ENCODE measurements around the gene SOX11. TPM values are rescaled to one million over a fixed set of nuclear protein-coding genes. Genes with fewer than 3 reads are reported as not detected.
"Not testable (repeated sequence)": the region's sequence is repeated elsewhere in the genome, so short reads cannot be mapped to it uniquely, and the experiment has no call there.

The SOX11 gene
- 100 to 1,000 TPM in 4 of 8 experiments, 10 to 100 TPM in 1, 1 to 10 TPM in 2, under 1 TPM in 1; 0.10 to 221 (median 81.3) TPM for total RNA-seq

GRCh38 chr2:5691985-5692529, at the start of gene SOX11:
SOX11 (plus strand) TSS chr2:5692384; CDS start chr2:5692722, 338 bp downstream.
- in situ Hi-C loops (cut with MboI; ENCODE audit: low pct_unique_long_range_greater_than_20kb in 2 of 9, low sequenced_read_pairs in 9 of 9, unreplicated experiment in 9 of 9): loop anchor here in 1 of 9 experiments (10.0 to 25.0 kb wide), 2 partner anchors 293 to 1730 kb away; no protein-coding TSS in a partner anchor
- Histone ChIP-seq H3K27ac (peak within 1 kb of the TSS; percentile 96 to 97), H3K4me3 (peak within 1 kb of the TSS; percentile 42 to 77 (median 69)), H3K4me1 (replicated peaks in 1 of 2) (peaks cover 5 to 20% of the 10 kb centered on the region in 2 donors)
- no CpG with 5 or more reads among the region's 60 CpGs for WGBS, 10 experiments
- ATAC-seq (replicated peaks in 6 of 8): peak in 7 of 8 experiments; percentile 26 to 70 (median 63)

- H3K27ac ChIP-seq; H3K4me1 ChIP-seq (replicated peaks in 1 of 2); H3K4me3 ChIP-seq; ATAC-seq (replicated peaks in 6 of 8); in situ Hi-C loops (cut with MboI; ENCODE audit: low pct_unique_long_range_greater_than_20kb in 2 of 9, low sequenced_read_pairs in 9 of 9, unreplicated experiment in 9 of 9): not testable (repeated sequence)
- WGBS, 10 experiments: 0 to 100% (median 64%) methylated on average over 1 to 2 of the region's 2 CpGs
Observed at GRCh38 chr2:5652734-5653133, 39.5 kb upstream of the SOX11 start.

GRCh38 chr2:5653756-5654155, 38.4 kb upstream of the SOX11 start:
- in situ Hi-C loops (cut with MboI; ENCODE audit: low pct_unique_long_range_greater_than_20kb in 2 of 9, low sequenced_read_pairs in 9 of 9, unreplicated experiment in 9 of 9); ATAC-seq (replicated peaks in 6 of 8); H3K4me3 ChIP-seq; H3K4me1 ChIP-seq (replicated peaks in 1 of 2); H3K27ac ChIP-seq: not testable (repeated sequence)
- WGBS, 10 experiments: 100% methylated on average over 1 of the region's 4 CpGs; no CpG with 5 or more reads in 9 of the 10 experiments

- ATAC-seq (replicated peaks in 6 of 8): no peak
- WGBS, 10 experiments: 3 to 100% (median 62%) methylated on average over 1 to 4 of the region's 4 CpGs
- in situ Hi-C loops (cut with MboI; ENCODE audit: low pct_unique_long_range_greater_than_20kb in 2 of 9, low sequenced_read_pairs in 9 of 9, unreplicated experiment in 9 of 9): no loop called here
- Histone ChIP-seq H3K4me3 (no peak overlapping the region), H3K4me1 (replicated peaks in 1 of 2) (no peaks in the 10 kb centered on the region), H3K27ac (no peak overlapping the region)
Observed at GRCh38 chr2:5657231-5657630, 35.0 kb upstream of the SOX11 start.

GRCh38 chr2:5660591-5660990, 31.6 kb upstream of the SOX11 start:
- Histone ChIP-seq H3K27ac (no peak overlapping the region), H3K4me1 (replicated peaks in 1 of 2) (peaks cover 13 to 18% of the 10 kb centered on the region in 2 donors), H3K4me3 (no peak overlapping the region)
- in situ Hi-C loops (cut with MboI; ENCODE audit: low pct_unique_long_range_greater_than_20kb in 2 of 9, low sequenced_read_pairs in 9 of 9, unreplicated experiment in 9 of 9): no loop called here
- ATAC-seq (replicated peaks in 6 of 8): no peak
- 0 to 90% (median 62%) methylated on average over 2 to 3 of the region's 3 CpGs for WGBS, 10 experiments

GRCh38 chr2:5661362-5661761, 30.8 kb upstream of the SOX11 start:
- WGBS, 10 experiments: 0 to 100% (median 83%) methylated on average over 1 to 4 of the region's 5 CpGs; no CpG with 5 or more reads in 1 of the 10 experiments
- in situ Hi-C loops (cut with MboI; ENCODE audit: low pct_unique_long_range_greater_than_20kb in 2 of 9, low sequenced_read_pairs in 9 of 9, unreplicated experiment in 9 of 9): no loop called here
- no peak for ATAC-seq (replicated peaks in 6 of 8)
- Histone ChIP-seq H3K27ac (no peak overlapping the region), H3K4me3 (no peak overlapping the region), H3K4me1 (replicated peaks in 1 of 2) (peaks cover 13 to 18% of the 10 kb centered on the region in 2 donors)

- 0 to 92% (median 55%) methylated on average over 1 to 4 of the region's 4 CpGs for WGBS, 10 experiments
- Histone ChIP-seq H3K4me3 (no peak overlapping the region), H3K4me1 (replicated peaks in 1 of 2) (peaks cover 13 to 22% of the 10 kb centered on the region in 2 donors), H3K27ac (no peak overlapping the region)
- peak in 5 of 8 experiments; percentile 68 to 91 (median 78) for ATAC-seq (replicated peaks in 6 of 8)
- in situ Hi-C loops (cut with MboI; ENCODE audit: low pct_unique_long_range_greater_than_20kb in 2 of 9, low sequenced_read_pairs in 9 of 9, unreplicated experiment in 9 of 9): no loop called here
Observed at GRCh38 chr2:5664278-5664681, 27.9 kb upstream of the SOX11 start.

- in situ Hi-C loops (cut with MboI; ENCODE audit: low pct_unique_long_range_greater_than_20kb in 2 of 9, low sequenced_read_pairs in 9 of 9, unreplicated experiment in 9 of 9): no loop called here
- H3K4me3 ChIP-seq: no peak overlapping the region
- ATAC-seq (replicated peaks in 6 of 8): no peak
- no peak overlapping the region for H3K27ac ChIP-seq
- 29 to 86% (median 67%) methylated on average over 1 of the region's 1 CpG; no CpG with 5 or more reads in 5 of the 10 experiments for WGBS, 10 experiments
- H3K4me1 ChIP-seq (replicated peaks in 1 of 2): peaks cover 13 to 22% of the 10 kb centered on the region in 2 donors
Observed at GRCh38 chr2:5665066-5665465, 27.1 kb upstream of the SOX11 start.

- 37% methylated on average over 2 of the region's 4 CpGs; no CpG with 5 or more reads in 9 of the 10 experiments for WGBS, 10 experiments
- ATAC-seq (replicated peaks in 6 of 8): peak in 5 of 8 experiments; percentile 34 to 71 (median 63)
Observed at GRCh38 chr2:5666798-5667197, 25.4 kb upstream of the SOX11 start.

GRCh38 chr2:5667655-5668054, 24.5 kb upstream of the SOX11 start:
- H3K4me3 ChIP-seq; ATAC-seq (replicated peaks in 6 of 8); in situ Hi-C loops (cut with MboI; ENCODE audit: low pct_unique_long_range_greater_than_20kb in 2 of 9, low sequenced_read_pairs in 9 of 9, unreplicated experiment in 9 of 9); H3K27ac ChIP-seq: not testable (repeated sequence)
- 0 to 100% (median 61%) methylated on average over 1 of the region's 1 CpG; no CpG with 5 or more reads in 2 of the 10 experiments for WGBS, 10 experiments
- H3K4me1 ChIP-seq (replicated peaks in 1 of 2): peaks cover 13 to 22% of the 10 kb centered on the region in 2 donors

More at GRCh38 chr2:5666798-5667197, 25.4 kb upstream of the SOX11 start:
- Histone ChIP-seq H3K4me1 (replicated peaks in 1 of 2) (peaks cover 13 to 22% of the 10 kb centered on the region in 2 donors), H3K27ac (no peak overlapping the region), H3K4me3 (no peak overlapping the region)
- in situ Hi-C loops (cut with MboI; ENCODE audit: low pct_unique_long_range_greater_than_20kb in 2 of 9, low sequenced_read_pairs in 9 of 9, unreplicated experiment in 9 of 9): no loop called here

- no peak overlapping the region for H3K4me3 ChIP-seq
- WGBS, 10 experiments: 3 to 94% (median 76%) methylated on average over 3 to 8 of the region's 8 CpGs; no CpG with 5 or more reads in 1 of the 10 experiments
Observed at GRCh38 chr2:5668682-5669250, 23.4 kb upstream of the SOX11 start.

GRCh38 chr2:5672749-5673144, 19.4 kb upstream of the SOX11 start:
- Histone ChIP-seq H3K4me3 (peak overlapping the region in 1 of 5 donors; percentile 17), H3K27ac (no peak overlapping the region), H3K4me1 (replicated peaks in 1 of 2) (peaks cover 16% of the 10 kb centered on the region in 2 donors)
- no peak for ATAC-seq (replicated peaks in 6 of 8)
- in situ Hi-C loops (cut with MboI; ENCODE audit: low pct_unique_long_range_greater_than_20kb in 2 of 9, low sequenced_read_pairs in 9 of 9, unreplicated experiment in 9 of 9): no loop called here
- WGBS, 10 experiments: 60 to 95% (median 78%) methylated on average over 1 to 14 of the region's 15 CpGs; no CpG with 5 or more reads in 1 of the 10 experiments

More at GRCh38 chr2:5668682-5669250, 23.4 kb upstream of the SOX11 start:
- in situ Hi-C loops (cut with MboI; ENCODE audit: low pct_unique_long_range_greater_than_20kb in 2 of 9, low sequenced_read_pairs in 9 of 9, unreplicated experiment in 9 of 9): no loop called here
- peaks cover 18 to 19% of the 10 kb centered on the region in 2 donors for H3K4me1 ChIP-seq (replicated peaks in 1 of 2)
- ATAC-seq (replicated peaks in 6 of 8): no peak
- no peak overlapping the region for H3K27ac ChIP-seq

Measured in motor neuron (in vitro differentiated cells).